Measurements from ENCODE around the gene MYO18B.

The MYO18B gene

GRCh38 chr22:25749420-25750169 lies 7.6 kb downstream of the MYO18B start:
- DNase-seq, result no peak

- no peak for DNase-seq
These were observed 8.7 kb downstream of the MYO18B start for GRCh38 chr22:25750569-25751173.

- no peak for DNase-seq
These were observed 9.2 kb downstream of the MYO18B start for GRCh38 chr22:25751174-25751581.

GRCh38 chr22:25752615-25753214 lies 10.7 kb downstream of the MYO18B start:
- DNase-seq, result no peak

GRCh38 chr22:25753252-25753651 lies 11.3 kb downstream of the MYO18B start:
- no peak for DNase-seq

GRCh38 chr22:25754527-25755202 lies 12.7 kb downstream of the MYO18B start:
- no peak for DNase-seq

- no peak for DNase-seq
These were observed 15.7 kb downstream of the MYO18B start for GRCh38 chr22:25757686-25758085.

- no peak for DNase-seq
These were observed 16.3 kb downstream of the MYO18B start for GRCh38 chr22:25758316-25758715.

- no peak for DNase-seq
These were observed 17.8 kb downstream of the MYO18B start for GRCh38 chr22:25759825-25760231.

GRCh38 chr22:25760294-25760693 lies 18.3 kb downstream of the MYO18B start:
- DNase-seq, result no peak

- no peak for DNase-seq
These were observed 19.0 kb downstream of the MYO18B start for GRCh38 chr22:25760848-25761595.

- no peak for DNase-seq
These were observed 20.2 kb downstream of the MYO18B start for GRCh38 chr22:25762147-25762546.

- DNase-seq, result no peak
These were observed 21.3 kb downstream of the MYO18B start for GRCh38 chr22:25763239-25763777.

GRCh38 chr22:25764270-25765015 lies 22.5 kb downstream of the MYO18B start:
- no peak for DNase-seq

- DNase-seq, result no peak
These were observed 23.0 kb downstream of the MYO18B start for GRCh38 chr22:25765016-25765367.

GRCh38 chr22:25765801-25766200 lies 23.8 kb downstream of the MYO18B start:
- DNase-seq, result no peak

GRCh38 chr22:25766418-25766817 lies 24.4 kb downstream of the MYO18B start:
- DNase-seq, result no peak

GRCh38 chr22:25770333-25770732 lies 28.3 kb downstream of the MYO18B start:
- DNase-seq, result no peak

- DNase-seq, result no peak
These were observed 30.3 kb downstream of the MYO18B start for GRCh38 chr22:25772288-25772687.

GRCh38 chr22:25774575-25775026 lies 32.6 kb downstream of the MYO18B start:
- DNase-seq, result peak; percentile 16

- no peak for DNase-seq
These were observed 33.5 kb downstream of the MYO18B start for GRCh38 chr22:25775531-25775930.

- no peak for DNase-seq
These were observed 35.4 kb downstream of the MYO18B start for GRCh38 chr22:25777411-25777810.
